GM18499 (cell line): ENCODE results near the gene SP140L.
"Not testable (repeated sequence)": the region's sequence is repeated elsewhere in the genome, so short reads cannot be mapped to it uniquely, and the experiment has no call there.

Experiments
- ATAC-seq: cut with Tn5 transposase; IDR thresholded peaks from one replicate; pipeline ENCODE4 v1.9.1; 2021; ENCODE audit warnings: moderate number of reproducible peaks; ENCODE audit not compliant: insufficient read depth, unreplicated experiment

Gene SP140L

GRCh38 chr2:230358305-230358704 lies 31.3 kb downstream of the SP140L start:
- ATAC-seq: no peak

DNA sequence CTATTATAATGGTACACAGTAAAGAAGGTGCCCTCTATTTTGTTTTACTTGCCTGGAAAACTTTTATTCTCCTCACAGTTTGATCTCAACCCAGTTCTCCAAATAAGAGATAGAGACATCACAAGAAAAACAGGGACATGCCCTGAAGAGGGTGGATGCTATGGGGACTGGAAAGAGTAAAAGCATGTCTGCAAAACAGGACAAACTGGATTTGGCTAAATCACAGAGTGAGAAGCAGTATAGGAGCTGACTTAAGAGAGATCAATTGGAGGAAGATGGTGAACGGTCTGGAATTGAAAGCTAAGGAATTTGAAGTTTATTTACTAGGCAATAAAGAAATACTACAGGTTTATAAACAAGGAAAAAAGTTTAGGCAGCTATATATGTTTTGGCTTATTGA lies 33.0 kb downstream of the SP140L start:
- no peak for ATAC-seq

GRCh38 chr2:230362030-230362691 lies 35.2 kb downstream of the SP140L start:
- no peak for ATAC-seq

DNA sequence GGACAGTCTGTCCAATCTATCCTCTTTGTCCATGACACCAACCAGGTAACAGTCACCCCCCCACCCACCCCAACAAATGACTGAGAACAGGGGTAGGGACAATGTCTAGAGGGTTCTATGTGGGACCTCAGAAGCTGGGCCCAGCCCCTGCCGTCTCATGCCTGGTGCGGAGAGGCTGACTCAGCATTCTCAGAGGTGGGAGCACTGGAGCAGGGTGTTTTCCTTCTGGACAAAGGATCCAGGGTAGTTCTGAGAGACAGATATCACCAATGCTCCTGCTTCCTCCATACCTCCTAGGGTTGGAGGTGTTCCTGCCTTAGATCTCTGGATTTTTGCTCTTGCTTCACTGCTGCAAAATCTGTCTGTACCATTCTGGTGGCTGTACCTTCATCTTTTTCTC lies 55.1 kb downstream of the SP140L start:
- no peak for ATAC-seq

DNA sequence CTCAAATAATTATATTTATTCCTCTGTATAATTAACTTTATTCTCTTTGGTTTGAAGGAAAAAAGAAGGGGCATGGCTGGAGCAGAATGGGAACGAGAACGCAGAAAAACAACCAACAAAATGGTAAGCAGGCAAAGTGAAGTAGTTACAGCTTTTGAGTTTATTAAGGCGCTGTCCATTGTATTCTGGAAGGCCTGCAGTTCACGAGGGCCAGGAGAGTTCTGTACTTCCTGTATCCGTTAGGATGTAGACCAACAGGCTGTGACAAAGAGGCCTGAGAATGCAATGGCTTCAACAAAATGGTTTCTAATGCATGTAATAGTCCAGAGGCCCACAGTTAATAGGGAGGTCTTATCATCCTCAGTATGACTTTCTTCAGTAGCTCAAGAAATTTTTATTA lies 56.5 kb downstream of the SP140L start:
- ATAC-seq: no peak

GRCh38 chr2:230384986-230385385 lies 58.0 kb downstream of the SP140L start:
- no peak for ATAC-seq

DNA sequence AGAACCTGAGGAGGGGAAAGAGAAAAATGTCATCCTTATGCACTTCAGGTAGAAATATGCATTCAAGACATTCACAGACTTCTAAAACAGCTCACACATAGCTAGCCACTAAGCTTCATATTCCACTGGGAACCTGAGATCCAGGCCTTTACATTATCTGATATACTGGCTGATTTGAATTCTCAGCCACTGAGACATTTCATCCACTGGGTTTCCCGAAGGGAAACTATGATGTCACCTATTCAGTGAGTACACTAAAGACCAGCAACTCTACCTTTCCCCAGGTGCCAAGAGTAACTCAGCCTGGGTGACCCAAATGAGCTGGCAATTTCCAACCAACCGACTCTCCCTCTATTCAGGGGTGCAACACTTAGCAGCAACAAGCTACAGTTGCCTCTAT lies 67.3 kb downstream of the SP140L start:
- ATAC-seq: no peak

- ATAC-seq: not testable (repeated sequence)
Measured at GRCh38 chr2:230398698-230399097, 71.7 kb downstream of the SP140L start.

DNA sequence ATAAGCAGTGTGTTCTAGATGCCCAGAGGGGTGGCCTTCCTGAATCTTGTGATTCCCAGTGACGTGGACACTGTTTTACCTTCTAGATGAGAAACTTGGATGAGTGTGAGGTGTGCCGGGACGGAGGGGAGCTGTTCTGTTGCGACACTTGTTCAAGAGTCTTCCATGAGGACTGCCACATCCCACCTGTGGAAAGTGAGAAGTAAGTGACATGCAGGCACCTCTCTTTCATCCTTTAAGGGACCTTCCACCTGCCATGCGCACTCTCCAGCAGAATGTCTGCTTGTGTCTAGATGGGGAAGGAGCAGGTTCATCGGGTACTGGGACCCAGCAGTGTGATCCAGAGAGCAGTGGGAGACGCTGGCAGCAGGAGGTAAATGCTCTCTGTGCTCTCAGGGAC lies 73.0 kb downstream of the SP140L start:
- no peak for ATAC-seq

DNA sequence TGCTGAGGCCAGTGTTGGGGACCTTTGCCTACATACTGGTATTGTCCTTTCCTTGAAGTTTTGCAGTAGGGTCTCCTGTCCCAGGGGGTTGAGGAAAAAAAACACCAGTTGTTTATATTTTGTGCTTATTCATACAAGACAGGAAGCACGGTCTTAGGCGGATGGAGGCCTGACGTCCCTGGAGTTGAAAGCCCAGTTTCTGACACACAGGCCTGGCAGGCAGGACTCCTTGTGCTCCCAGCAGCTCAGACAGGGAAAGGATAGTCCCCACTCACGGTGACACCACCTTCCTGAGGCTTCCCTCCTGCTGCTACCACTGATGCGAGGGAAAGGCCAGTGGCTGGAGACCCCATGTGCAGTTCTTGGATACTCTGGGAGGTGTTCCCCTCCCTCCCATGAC lies 73.5 kb downstream of the SP140L start:
- no peak for ATAC-seq

- not testable (repeated sequence) for ATAC-seq
Measured at GRCh38 chr2:230401026-230401425, 74.0 kb downstream of the SP140L start.

GRCh38 chr2:230403746-230404145 lies 76.8 kb downstream of the SP140L start:
- no peak for ATAC-seq

- ATAC-seq: no peak
Measured at GRCh38 chr2:230405824-230406223, 78.8 kb downstream of the SP140L start.

- ATAC-seq: no peak
Measured at GRCh38 chr2:230408244-230408842, 81.3 kb downstream of the SP140L start.

DNA sequence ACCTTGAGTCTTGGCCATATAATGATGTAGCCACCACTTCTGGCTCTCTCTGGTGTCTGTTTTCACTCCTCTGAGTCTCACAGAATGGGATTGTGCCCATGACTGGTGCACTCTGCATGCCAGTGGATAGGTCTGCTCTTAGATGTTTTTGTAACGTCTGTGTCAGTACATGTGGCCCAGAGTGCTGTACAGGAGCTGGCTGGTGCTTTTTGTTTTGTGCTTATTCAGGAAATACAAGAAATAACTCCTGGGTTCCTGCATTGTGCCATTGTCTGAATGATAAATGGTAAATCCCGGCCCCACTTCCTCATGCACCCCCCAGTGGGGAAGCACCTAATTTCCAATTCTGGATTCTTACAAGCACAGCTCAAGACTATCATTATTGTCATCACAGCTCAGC lies 82.3 kb downstream of the SP140L start:
- ATAC-seq: not testable (repeated sequence)

DNA sequence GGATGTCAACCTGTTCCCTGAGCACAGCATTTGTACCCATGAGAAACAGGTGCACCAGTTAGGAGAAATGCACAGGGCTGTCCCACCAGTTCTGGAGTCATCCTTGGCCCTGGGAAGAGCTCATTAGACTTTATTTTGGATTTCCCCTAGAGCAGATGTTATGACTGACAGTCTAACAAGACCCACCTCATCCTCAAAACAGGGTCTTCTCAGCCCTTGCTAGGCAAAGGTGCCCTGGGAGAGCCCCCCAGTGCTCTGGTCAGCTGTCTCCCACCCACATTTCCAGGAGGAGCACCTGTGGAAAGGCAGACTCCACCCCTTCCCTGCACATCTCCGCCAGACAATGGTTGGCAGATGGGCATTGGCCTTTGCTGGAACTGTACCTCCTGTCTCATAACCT lies 83.3 kb downstream of the SP140L start:
- ATAC-seq: no peak

DNA sequence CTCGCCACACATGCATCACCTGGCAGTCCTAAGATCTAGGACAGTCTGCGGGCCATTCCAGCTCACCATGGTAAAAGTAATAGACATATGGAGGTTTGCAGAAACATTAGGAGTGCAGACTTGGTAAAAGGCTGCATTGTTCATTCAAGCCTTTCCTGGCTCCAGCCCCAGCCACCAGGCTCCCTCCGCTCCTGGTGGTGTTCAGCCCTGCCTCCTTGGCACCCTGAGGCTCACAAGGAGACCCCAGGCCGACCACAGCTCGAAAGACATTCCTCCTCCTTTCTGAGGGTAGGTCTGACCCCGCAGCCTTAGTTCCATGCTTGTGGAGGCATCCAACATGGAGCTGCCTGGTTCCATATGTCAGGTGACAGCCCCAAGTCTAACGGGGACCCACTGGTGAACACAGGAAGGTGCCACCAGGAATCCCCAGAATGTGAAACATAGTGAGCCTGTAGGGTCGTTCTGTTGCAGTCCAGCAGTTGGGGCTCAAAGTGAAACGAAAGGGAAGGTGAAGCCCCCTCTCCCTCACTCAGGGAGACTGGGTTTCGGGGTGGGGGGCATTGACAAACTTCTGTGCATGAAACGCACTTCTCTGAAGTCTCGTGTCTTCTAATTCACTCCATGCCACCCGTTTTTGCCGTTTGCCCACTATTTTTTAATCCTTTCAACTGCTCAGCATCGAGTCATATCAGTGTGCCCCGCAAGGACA lies 84.0 kb downstream of the SP140L start:
- no peak for ATAC-seq

- no peak for ATAC-seq
Measured at GRCh38 chr2:230411570-230412370, 84.8 kb downstream of the SP140L start.

GRCh38 chr2:230412371-230412711 lies 85.3 kb downstream of the SP140L start:
- no peak for ATAC-seq

DNA sequence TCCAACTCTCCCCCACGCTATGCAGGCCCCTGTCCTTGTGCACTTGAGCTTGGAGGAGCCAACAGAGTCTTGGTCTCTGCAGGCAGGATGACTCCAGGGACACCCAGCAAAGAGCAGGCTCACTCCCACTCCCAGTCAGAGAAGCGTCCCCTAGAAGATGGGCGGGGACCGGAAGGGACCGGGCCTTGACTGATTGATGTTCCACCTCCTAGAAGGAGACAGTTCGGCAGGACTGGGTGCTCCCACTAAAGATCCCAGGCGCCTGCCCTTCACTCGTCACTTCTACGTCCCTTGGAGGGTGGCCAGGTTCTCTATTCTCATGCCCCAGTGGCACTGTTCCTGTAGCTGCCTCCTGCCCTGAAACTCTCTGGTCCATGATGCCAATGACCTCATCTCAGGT lies 85.9 kb downstream of the SP140L start:
- no peak for ATAC-seq

- no peak for ATAC-seq
Measured at GRCh38 chr2:230413479-230413878, 86.5 kb downstream of the SP140L start.
